ENCODE data around the gene SLC49A4.

GRCh38 chr3:122907471-122907870, 112.6 kb downstream of the SLC49A4 start:
- TF ChIP-seq CTCF (conservative IDR thresholded peaks at IDR 0.05; ENCODE audit: low read length): no peak
- no peak for TF ChIP-seq EZH2phosphoT487 (IDR thresholded peaks at IDR 0.05; ENCODE audit: borderline replicate concordance)
